ENCODE data around the gene GUCD1.
"Not testable (repeated sequence)": the region's sequence is repeated elsewhere in the genome, so short reads cannot be mapped to it uniquely, and the experiment has no call there.

The GUCD1 gene

GRCh38 chr22:24601217-24602104 lies 46.5 kb upstream of the GUCD1 start:
- no peak for DNase-seq
- Histone ChIP-seq H2BK120ac (ENCODE audit: low read depth, low read length) (no peak overlapping the region), H4K8ac (ENCODE audit: low read depth, low read length) (no peak overlapping the region), H3K79me2 (ENCODE audit: control insufficient read depth, insufficient read depth, low read length) (no peaks in the 10 kb centered on the region), H3K4me2 (ENCODE audit: low read length) (no peak overlapping the region), H3K18ac (ENCODE audit: low read length) (no peak overlapping the region), H4K5ac (ENCODE audit: low read length) (no peak overlapping the region), H3K27ac (ENCODE audit: low read depth, low read length) (no peak overlapping the region), H3K4ac (ENCODE audit: low read depth, low read length) (no peak overlapping the region), H3K36me3 (ENCODE audit: control insufficient read depth, insufficient read depth, low read length) (no peaks in the 10 kb centered on the region), H3K56ac (ENCODE audit: low read length) (no peak overlapping the region), H3K27me3 (ENCODE audit: insufficient read depth, low read length, poor library complexity) (no peaks in the 10 kb centered on the region), H3K23ac (ENCODE audit: low read length) (no peak overlapping the region), H2AK5ac (ENCODE audit: low read length) (no peak overlapping the region), H3K4me3 (ENCODE audit: low read length) (no peak overlapping the region), H2BK5ac (ENCODE audit: low read length) (no peak overlapping the region), H3K79me1 (ENCODE audit: low read length) (no peaks in the 10 kb centered on the region), H3K4me1 (ENCODE audit: control insufficient read depth, low read depth, low read length) (no peaks in the 10 kb centered on the region), H3K9ac (ENCODE audit: low read length) (no peak overlapping the region), H2BK15ac (replicated peaks; ENCODE audit: low read depth) (no peak overlapping the region)
- no CpG with 5 or more reads among the region's 12 CpGs for WGBS (ENCODE audit: extremely low coverage, insufficient coverage, low lambda C conversion rate)

GRCh38 chr22:24599958-24600715 lies 45.2 kb upstream of the GUCD1 start:
- WGBS (ENCODE audit: extremely low coverage, insufficient coverage, low lambda C conversion rate) = no CpG with 5 or more reads among the region's 3 CpGs

GRCh38 chr22:24599514-24599913 lies 44.6 kb upstream of the GUCD1 start:
- H3K4me1 ChIP-seq (ENCODE audit: control insufficient read depth, low read depth, low read length) = no peaks in the 10 kb centered on the region
- H3K4me3 ChIP-seq (ENCODE audit: low read length) = no peak overlapping the region
- H2BK15ac ChIP-seq (replicated peaks; ENCODE audit: low read depth) = no peak overlapping the region
- no peaks in the 10 kb centered on the region for H3K27me3 ChIP-seq (ENCODE audit: insufficient read depth, low read length, poor library complexity)
- H3K79me1 ChIP-seq (ENCODE audit: low read length) = no peaks in the 10 kb centered on the region
- H3K9ac ChIP-seq (ENCODE audit: low read length) = no peak overlapping the region
- no peak overlapping the region for H3K56ac ChIP-seq (ENCODE audit: low read length)
- DNase-seq = no peak
- H4K8ac ChIP-seq (ENCODE audit: low read depth, low read length) = no peak overlapping the region
- no peak overlapping the region for H3K27ac ChIP-seq (ENCODE audit: low read depth, low read length)
- H4K5ac ChIP-seq (ENCODE audit: low read length) = no peak overlapping the region
- no peak overlapping the region for H3K4ac ChIP-seq (ENCODE audit: low read depth, low read length)
- H3K4me2 ChIP-seq (ENCODE audit: low read length) = no peak overlapping the region
- H2AK5ac ChIP-seq (ENCODE audit: low read length) = no peak overlapping the region
- WGBS (ENCODE audit: extremely low coverage, insufficient coverage, low lambda C conversion rate) = no CpG with 5 or more reads among the region's 8 CpGs
- no peaks in the 10 kb centered on the region for H3K79me2 ChIP-seq (ENCODE audit: control insufficient read depth, insufficient read depth, low read length)
- H3K36me3 ChIP-seq (ENCODE audit: control insufficient read depth, insufficient read depth, low read length) = no peaks in the 10 kb centered on the region
- H3K23ac ChIP-seq (ENCODE audit: low read length) = no peak overlapping the region
- H2BK5ac ChIP-seq (ENCODE audit: low read length) = no peak overlapping the region
- no peak overlapping the region for H3K18ac ChIP-seq (ENCODE audit: low read length)
- H2BK120ac ChIP-seq (ENCODE audit: low read depth, low read length) = no peak overlapping the region

More at GRCh38 chr22:24599958-24600715, 45.2 kb upstream of the GUCD1 start:
- H3K27me3 ChIP-seq (ENCODE audit: insufficient read depth, low read length, poor library complexity); H3K4me2 ChIP-seq (ENCODE audit: low read length); H3K4me1 ChIP-seq (ENCODE audit: control insufficient read depth, low read depth, low read length); H3K23ac ChIP-seq (ENCODE audit: low read length); H4K5ac ChIP-seq (ENCODE audit: low read length); H3K9ac ChIP-seq (ENCODE audit: low read length); H3K4ac ChIP-seq (ENCODE audit: low read depth, low read length); H3K56ac ChIP-seq (ENCODE audit: low read length); H2BK15ac ChIP-seq (replicated peaks; ENCODE audit: low read depth); H2BK120ac ChIP-seq (ENCODE audit: low read depth, low read length); H3K4me3 ChIP-seq (ENCODE audit: low read length); H3K36me3 ChIP-seq (ENCODE audit: control insufficient read depth, insufficient read depth, low read length); H3K79me1 ChIP-seq (ENCODE audit: low read length); DNase-seq; H2AK5ac ChIP-seq (ENCODE audit: low read length); H3K27ac ChIP-seq (ENCODE audit: low read depth, low read length); H3K18ac ChIP-seq (ENCODE audit: low read length); H3K79me2 ChIP-seq (ENCODE audit: control insufficient read depth, insufficient read depth, low read length); H4K8ac ChIP-seq (ENCODE audit: low read depth, low read length); H2BK5ac ChIP-seq (ENCODE audit: low read length): not testable (repeated sequence)

GRCh38 chr22:24597076-24597475 lies 42.1 kb upstream of the GUCD1 start:
- not testable (repeated sequence) for H3K27me3 ChIP-seq (ENCODE audit: insufficient read depth, low read length, poor library complexity); H2BK15ac ChIP-seq (replicated peaks; ENCODE audit: low read depth); H3K79me1 ChIP-seq (ENCODE audit: low read length); H3K4me3 ChIP-seq (ENCODE audit: low read length); H3K23ac ChIP-seq (ENCODE audit: low read length); H2BK120ac ChIP-seq (ENCODE audit: low read depth, low read length); H4K8ac ChIP-seq (ENCODE audit: low read depth, low read length); H3K4me2 ChIP-seq (ENCODE audit: low read length); H3K4me1 ChIP-seq (ENCODE audit: control insufficient read depth, low read depth, low read length); H3K4ac ChIP-seq (ENCODE audit: low read depth, low read length); H3K27ac ChIP-seq (ENCODE audit: low read depth, low read length); H2AK5ac ChIP-seq (ENCODE audit: low read length); H3K79me2 ChIP-seq (ENCODE audit: control insufficient read depth, insufficient read depth, low read length); H3K9ac ChIP-seq (ENCODE audit: low read length); H3K36me3 ChIP-seq (ENCODE audit: control insufficient read depth, insufficient read depth, low read length); H4K5ac ChIP-seq (ENCODE audit: low read length); H3K56ac ChIP-seq (ENCODE audit: low read length); H3K18ac ChIP-seq (ENCODE audit: low read length); H2BK5ac ChIP-seq (ENCODE audit: low read length)
- peak; percentile 35 for DNase-seq
- WGBS (ENCODE audit: extremely low coverage, insufficient coverage, low lambda C conversion rate) = no CpG with 5 or more reads among the region's 9 CpGs

- H3K4me1 ChIP-seq (ENCODE audit: control insufficient read depth, low read depth, low read length) = peaks cover 3% of the 10 kb centered on the region
- DNase-seq = no peak
- no peak overlapping the region for H2BK120ac ChIP-seq (ENCODE audit: low read depth, low read length)
- no peak overlapping the region for H3K4me3 ChIP-seq (ENCODE audit: low read length)
- no CpG with 5 or more reads among the region's 4 CpGs for WGBS (ENCODE audit: extremely low coverage, insufficient coverage, low lambda C conversion rate)
- no peak overlapping the region for H2BK5ac ChIP-seq (ENCODE audit: low read length)
- no peaks in the 10 kb centered on the region for H3K27me3 ChIP-seq (ENCODE audit: insufficient read depth, low read length, poor library complexity)
- H3K4ac ChIP-seq (ENCODE audit: low read depth, low read length) = no peak overlapping the region
- no peak overlapping the region for H4K5ac ChIP-seq (ENCODE audit: low read length)
- no peaks in the 10 kb centered on the region for H3K36me3 ChIP-seq (ENCODE audit: control insufficient read depth, insufficient read depth, low read length)
- H4K8ac ChIP-seq (ENCODE audit: low read depth, low read length) = no peak overlapping the region
- no peak overlapping the region for H2BK15ac ChIP-seq (replicated peaks; ENCODE audit: low read depth)
- H3K4me2 ChIP-seq (ENCODE audit: low read length) = no peak overlapping the region
- H3K56ac ChIP-seq (ENCODE audit: low read length) = no peak overlapping the region
- H2AK5ac ChIP-seq (ENCODE audit: low read length) = no peak overlapping the region
- no peak overlapping the region for H3K9ac ChIP-seq (ENCODE audit: low read length)
- H3K27ac ChIP-seq (ENCODE audit: low read depth, low read length) = no peak overlapping the region
- no peaks in the 10 kb centered on the region for H3K79me2 ChIP-seq (ENCODE audit: control insufficient read depth, insufficient read depth, low read length)
- no peak overlapping the region for H3K18ac ChIP-seq (ENCODE audit: low read length)
- H3K23ac ChIP-seq (ENCODE audit: low read length) = no peak overlapping the region
- H3K79me1 ChIP-seq (ENCODE audit: low read length) = peaks cover 2% of the 10 kb centered on the region
Observed at GRCh38 chr22:24595863-24596262, 40.9 kb upstream of the GUCD1 start.

Data from mesendoderm (in vitro differentiated cells).